Right atrium auricular region (tissue), 2 donors: ENCODE data around the gene GRK1. TPM values are rescaled to one million over a fixed set of nuclear protein-coding genes. Genes with fewer than 3 reads are reported as not detected.

Source experiments
- DNase-seq: peaks from one replicate; pipeline ENCODE4 v3.0.0-alpha.2; 2019; ENCODE audit warnings: low spot score
- H3K27ac ChIP-seq, 2 donors: fragments of 200-600 bp; sonication (generic); 1 replicate in 1 of 2; 2 replicates in 1 of 2; pipeline ENCODE4 v1.5.1; 2016 to 2019
- H3K27me3 ChIP-seq, 2 donors: fragments of 200-600 bp; sonication (generic); one replicate each; pipeline versions ENCODE4 v1.5.1 to v1.6.0; 2017 to 2019
- H3K36me3 ChIP-seq: fragments of 200-600 bp; sonication (generic); one replicate; pipeline ENCODE4 v1.5.1; 2016
- H3K4me1 ChIP-seq, 2 donors: fragments of 200-600 bp; sonication (generic); one replicate each; pipeline versions ENCODE4 v1.5.1 to v1.6.0; 2017 to 2019
- H3K4me3 ChIP-seq, 2 donors: fragments of 200-600 bp; sonication (generic); 1 replicate in 1 of 2; 2 replicates in 1 of 2; pipeline ENCODE4 v1.5.1; 2017 to 2019; ENCODE audit warnings: mild to moderate bottlenecking in 1 of 2, moderate library complexity in 1 of 2
- H3K9me3 ChIP-seq, 2 donors: fragments of 200-600 bp; sonication (generic); one replicate each; pipeline ENCODE4 v1.5.1; 2019
- CTCF ChIP-seq, 2 donors: fragments of 200-600 bp; sonication (generic); IDR thresholded peaks; one replicate each; pipeline ENCODE4 v1.5.1; 2019; ENCODE audit warnings: antibody characterized with exemption in 2 of 2
- total RNA-seq, 2 donors: library from RNA; depleted of rRNA; stranded (reverse); fragments of >200 nt; gene quantifications; one replicate each; pipeline ENCODE4 v1.1.0, GENCODE V29; 2016

Gene GRK1
- total RNA-seq, 2 donors from 2014 or later: not detected

GRCh38 chr13:113786262-113786841, 119.3 kb downstream of the GRK1 start:
- no peak overlapping the region for H3K4me3 ChIP-seq
- no peaks in the 10 kb centered on the region for H3K4me1 ChIP-seq
- DNase-seq: no peak
- H3K27me3 ChIP-seq: no peaks in the 10 kb centered on the region
- H3K9me3 ChIP-seq: no peaks in the 10 kb centered on the region
- TF ChIP-seq CTCF (IDR thresholded peaks at IDR 0.05): no peak
- no peak overlapping the region for H3K27ac ChIP-seq
- H3K36me3 ChIP-seq: no peaks in the 10 kb centered on the region

Other genes with a start within 250 kb of the GRK1 start
- gene ADPRHL1, start 213.7 kb upstream of the GRK1 start, total RNA-seq: 100 to 1,000 TPM; 222 to 329 TPM
- gene DCUN1D2, start 176.5 kb upstream of the GRK1 start, total RNA-seq: 10 to 100 TPM; 45.3 to 65.5 TPM
- 10 to 100 TPM; 34.4 to 40.4 TPM for gene TFDP1, start 82.5 kb upstream of the GRK1 start, total RNA-seq
- gene ATP4B, start 9.0 kb upstream of the GRK1 start, total RNA-seq: not detected
- gene TMEM255B, start 92.0 kb downstream of the GRK1 start, total RNA-seq: 1 to 10 TPM; 5.2 to 6.0 TPM
- gene GAS6, start 196.9 kb downstream of the GRK1 start, total RNA-seq: 100 to 1,000 TPM; 206 to 254 TPM